GM19324 (cell line): ENCODE data around the gene ASAP3.
"Not testable (repeated sequence)": the region's sequence is repeated elsewhere in the genome, so short reads cannot be mapped to it uniquely, and the experiment has no call there.

ENCODE experiments used
- ATAC-seq: cut with Tn5 transposase; IDR thresholded peaks from one replicate; pipeline ENCODE4 v1.9.1; 2021; ENCODE audit warnings: mild to moderate bottlenecking, moderate library complexity; ENCODE audit not compliant: unreplicated experiment, low FRiP score

The ASAP3 gene

GRCh38 chr1:23515905-23516304, 31.9 kb upstream of the ASAP3 start:
- ATAC-seq: no peak

GRCh38 chr1:23514111-23514679, 30.2 kb upstream of the ASAP3 start:
- ATAC-seq: no peak

- ATAC-seq: no peak
Observed at GRCh38 chr1:23509896-23510295, 25.9 kb upstream of the ASAP3 start.

- no peak for ATAC-seq
Observed at GRCh38 chr1:23506376-23507107, 22.6 kb upstream of the ASAP3 start.

GRCh38 chr1:23505851-23506250, 21.9 kb upstream of the ASAP3 start:
- no peak for ATAC-seq

- ATAC-seq: not testable (repeated sequence)
Observed at GRCh38 chr1:23504156-23504555, 20.2 kb upstream of the ASAP3 start.

GRCh38 chr1:23502951-23503350, 19.0 kb upstream of the ASAP3 start:
- ATAC-seq: no peak

- no peak for ATAC-seq
Observed at GRCh38 chr1:23500466-23500865, 16.5 kb upstream of the ASAP3 start.

GRCh38 chr1:23497777-23498439, 13.9 kb upstream of the ASAP3 start:
- ATAC-seq: no peak

GRCh38 chr1:23496490-23497181, 12.7 kb upstream of the ASAP3 start:
- ATAC-seq: no peak

- ATAC-seq: not testable (repeated sequence)
Observed at GRCh38 chr1:23494836-23495235, 10.9 kb upstream of the ASAP3 start.

- ATAC-seq: not testable (repeated sequence)
Observed at GRCh38 chr1:23492776-23493175, 8.8 kb upstream of the ASAP3 start.

GRCh38 chr1:23492132-23492720, 8.2 kb upstream of the ASAP3 start:
- ATAC-seq: no peak

GRCh38 chr1:23489842-23490241, 5.9 kb upstream of the ASAP3 start:
- ATAC-seq: no peak

GRCh38 chr1:23485002-23485332, 988 bp upstream of the ASAP3 start:
- no peak for ATAC-seq

GRCh38 chr1:23484253-23485001, 448 bp upstream of the ASAP3 start:
- ATAC-seq: no peak

GRCh38 chr1:23481904-23482303, 2.1 kb downstream of the ASAP3 start:
- ATAC-seq: no peak

- ATAC-seq: no peak
Observed at GRCh38 chr1:23481026-23481597, 2.9 kb downstream of the ASAP3 start.

GRCh38 chr1:23480187-23481025, 3.6 kb downstream of the ASAP3 start:
- no peak for ATAC-seq
